Dendritic cell treated with granulocyte-macrophage colony-stimulating factor and Interleukin-4, amounts not matched to agents 40 ng/mL and 50 ng/mL, for 4 days (primary cell): ENCODE data around the gene GTF2IRD1.
"Not testable (repeated sequence)": the region's sequence is repeated elsewhere in the genome, so short reads cannot be mapped to it uniquely, and the experiment has no call there.

Experiments
- H3K27ac Mint-ChIP-seq: one replicate; pipeline ENCODE4 v1.8.0; 2022; ENCODE audit warnings: mild to moderate bottlenecking, mixed read lengths
- H3K27me3 Mint-ChIP-seq: one replicate; pipeline ENCODE4 v1.8.0; 2022; ENCODE audit warnings: mild to moderate bottlenecking, mixed read lengths
- H3K36me3 Mint-ChIP-seq: one replicate; pipeline ENCODE4 v1.8.0; 2022; ENCODE audit warnings: low read depth, mixed read lengths
- H3K4me1 Mint-ChIP-seq: one replicate; pipeline ENCODE4 v1.8.0; 2022; ENCODE audit warnings: low read depth, mixed read lengths
- H3K4me3 Mint-ChIP-seq: one replicate; pipeline ENCODE4 v1.8.0; 2022; ENCODE audit warnings: mild to moderate bottlenecking, moderate library complexity, mixed read lengths
- H3K9me3 Mint-ChIP-seq: one replicate; pipeline ENCODE4 v1.8.0; 2022; ENCODE audit warnings: mixed read lengths
- intact Hi-C: fragments of 100-400 bp; cut with micrococcal nuclease; formaldehyde crosslinking; loops from one replicate; pipeline ENCODE4 v1.15.0; 2022

The GTF2IRD1 gene

GRCh38 chr7:74417419-74417971 is 36.2 kb upstream of the GTF2IRD1 start:
- Mint-ChIP-seq H3K36me3 (no peaks in the 10 kb centered on the region), H3K27ac (no peak overlapping the region), H3K4me1 (no peaks in the 10 kb centered on the region), H3K9me3 (no peaks in the 10 kb centered on the region), H3K27me3 (peaks cover 1% of the 10 kb centered on the region), H3K4me3 (no peak overlapping the region)
- intact Hi-C loops: loop anchor here (1.0 to 5.0 kb wide), 3 partner anchors 127 to 630 kb away; no protein-coding TSS in a partner anchor

GRCh38 chr7:74418076-74418475 is 35.6 kb upstream of the GTF2IRD1 start:
- H3K27me3 Mint-ChIP-seq: peaks cover 1% of the 10 kb centered on the region
- intact Hi-C loops: loop anchor here (5.0 kb wide), 1 partner anchor 629 kb away; no protein-coding TSS in a partner anchor
- no peaks in the 10 kb centered on the region for H3K36me3 Mint-ChIP-seq
- H3K27ac Mint-ChIP-seq: no peak overlapping the region
- no peak overlapping the region for H3K4me3 Mint-ChIP-seq
- H3K9me3 Mint-ChIP-seq: no peaks in the 10 kb centered on the region
- no peaks in the 10 kb centered on the region for H3K4me1 Mint-ChIP-seq

DNA sequence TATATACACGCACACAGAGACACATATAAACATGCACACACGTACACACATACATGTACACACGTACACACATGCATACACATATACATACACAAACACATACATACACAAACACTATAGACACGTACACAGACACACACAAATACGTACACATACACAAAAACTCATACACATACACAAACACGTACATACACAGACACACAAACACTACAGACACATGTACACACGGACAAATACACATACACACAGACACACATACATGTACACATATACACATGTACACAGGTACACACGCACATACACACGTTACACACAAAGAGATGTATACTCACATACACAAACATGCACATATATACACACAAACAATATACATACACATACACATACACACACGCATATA is 35.2 kb upstream of the GTF2IRD1 start:
- intact Hi-C loops: loop anchor here (5.0 kb wide), 1 partner anchor 629 kb away; no protein-coding TSS in a partner anchor
- Mint-ChIP-seq H3K36me3 (no peaks in the 10 kb centered on the region), H3K27me3 (peaks cover 1% of the 10 kb centered on the region), H3K9me3 (no peaks in the 10 kb centered on the region), H3K4me3 (no peak overlapping the region), H3K4me1 (no peaks in the 10 kb centered on the region), H3K27ac (no peak overlapping the region)

DNA sequence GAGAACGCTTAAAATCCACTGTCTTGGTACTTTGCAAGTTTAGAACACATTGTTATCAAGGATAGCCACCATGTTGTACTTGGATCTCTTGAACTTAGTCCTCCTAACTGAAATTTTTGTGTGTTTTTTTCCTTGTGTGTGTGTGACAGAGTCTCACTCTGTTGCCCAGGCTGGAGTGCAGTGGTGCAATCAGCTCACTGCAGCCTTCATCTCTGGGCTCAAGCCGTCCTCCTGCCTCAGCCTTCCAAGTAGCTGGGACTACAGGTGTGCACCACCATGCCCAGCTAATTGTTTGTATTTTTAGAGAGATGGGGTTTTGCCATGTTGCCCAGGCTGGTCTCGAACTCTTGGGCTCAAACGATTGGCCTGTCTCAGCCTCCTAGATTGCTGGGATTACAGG is 34.5 kb upstream of the GTF2IRD1 start:
- intact Hi-C loops: loop anchor here (5.0 kb wide), 1 partner anchor 628 kb away; no protein-coding TSS in a partner anchor
- H3K9me3 Mint-ChIP-seq, H3K4me3 Mint-ChIP-seq, H3K36me3 Mint-ChIP-seq, H3K27ac Mint-ChIP-seq, H3K4me1 Mint-ChIP-seq, H3K27me3 Mint-ChIP-seq: not testable (repeated sequence)

GRCh38 chr7:74420006-74420405 is 33.7 kb upstream of the GTF2IRD1 start:
- Mint-ChIP-seq H3K36me3 (no peaks in the 10 kb centered on the region), H3K4me3 (no peak overlapping the region), H3K4me1 (no peaks in the 10 kb centered on the region), H3K27ac (peak overlapping the region; percentile 2), H3K9me3 (no peaks in the 10 kb centered on the region), H3K27me3 (peaks cover 2% of the 10 kb centered on the region)
- intact Hi-C loops: no loop called here

DNA sequence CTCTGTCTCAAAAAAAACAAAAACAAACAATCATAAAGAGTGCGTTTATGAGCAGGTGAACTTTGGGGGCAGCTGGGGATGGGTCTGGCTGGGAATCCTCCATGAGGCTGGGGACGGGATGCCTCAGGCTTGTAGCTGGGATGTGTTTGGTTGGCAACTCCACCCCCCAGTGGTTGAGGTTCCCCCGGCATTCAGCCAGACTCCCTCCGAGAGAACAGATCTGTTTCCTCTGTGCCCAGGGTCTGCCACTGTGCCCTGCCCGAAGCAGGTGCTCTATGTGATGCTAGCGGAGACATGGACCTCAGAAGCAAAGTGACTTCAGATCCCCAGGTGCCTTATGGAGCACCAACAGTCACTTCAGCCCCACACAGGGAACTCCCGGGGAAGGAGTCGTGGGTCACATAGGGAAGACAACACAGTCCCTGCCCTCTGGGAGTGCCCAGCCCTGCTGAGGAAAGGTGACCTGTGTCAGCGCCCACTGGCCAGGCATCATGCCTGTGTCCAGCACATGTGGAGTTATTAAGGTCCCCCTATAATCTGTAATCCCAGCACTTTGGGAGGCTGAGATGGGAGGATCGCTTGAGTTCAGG is 29.3 kb upstream of the GTF2IRD1 start:
- Mint-ChIP-seq H3K27me3 (peaks cover 3% of the 10 kb centered on the region), H3K4me3 (no peak overlapping the region), H3K4me1 (no peaks in the 10 kb centered on the region), H3K9me3 (no peaks in the 10 kb centered on the region), H3K27ac (no peak overlapping the region), H3K36me3 (no peaks in the 10 kb centered on the region)
- intact Hi-C loops: no loop called here

GRCh38 chr7:74428023-74428422 is 25.7 kb upstream of the GTF2IRD1 start:
- peaks cover 2% of the 10 kb centered on the region for H3K27me3 Mint-ChIP-seq
- no peak overlapping the region for H3K4me3 Mint-ChIP-seq
- intact Hi-C loops: no loop called here
- H3K4me1 Mint-ChIP-seq: no peaks in the 10 kb centered on the region
- no peaks in the 10 kb centered on the region for H3K9me3 Mint-ChIP-seq
- H3K36me3 Mint-ChIP-seq: no peaks in the 10 kb centered on the region
- H3K27ac Mint-ChIP-seq: no peak overlapping the region

GRCh38 chr7:74429153-74429747 is 24.5 kb upstream of the GTF2IRD1 start:
- no peak overlapping the region for H3K27ac Mint-ChIP-seq
- no peaks in the 10 kb centered on the region for H3K9me3 Mint-ChIP-seq
- no peaks in the 10 kb centered on the region for H3K4me1 Mint-ChIP-seq
- H3K4me3 Mint-ChIP-seq: no peak overlapping the region
- intact Hi-C loops: no loop called here
- peaks cover 2% of the 10 kb centered on the region for H3K27me3 Mint-ChIP-seq
- no peaks in the 10 kb centered on the region for H3K36me3 Mint-ChIP-seq

- H3K27me3 Mint-ChIP-seq, H3K36me3 Mint-ChIP-seq, H3K4me3 Mint-ChIP-seq, H3K9me3 Mint-ChIP-seq, intact Hi-C loops, H3K27ac Mint-ChIP-seq, H3K4me1 Mint-ChIP-seq: not testable (repeated sequence)
These were observed 23.3 kb upstream of the GTF2IRD1 start for GRCh38 chr7:74430409-74430808.

DNA sequence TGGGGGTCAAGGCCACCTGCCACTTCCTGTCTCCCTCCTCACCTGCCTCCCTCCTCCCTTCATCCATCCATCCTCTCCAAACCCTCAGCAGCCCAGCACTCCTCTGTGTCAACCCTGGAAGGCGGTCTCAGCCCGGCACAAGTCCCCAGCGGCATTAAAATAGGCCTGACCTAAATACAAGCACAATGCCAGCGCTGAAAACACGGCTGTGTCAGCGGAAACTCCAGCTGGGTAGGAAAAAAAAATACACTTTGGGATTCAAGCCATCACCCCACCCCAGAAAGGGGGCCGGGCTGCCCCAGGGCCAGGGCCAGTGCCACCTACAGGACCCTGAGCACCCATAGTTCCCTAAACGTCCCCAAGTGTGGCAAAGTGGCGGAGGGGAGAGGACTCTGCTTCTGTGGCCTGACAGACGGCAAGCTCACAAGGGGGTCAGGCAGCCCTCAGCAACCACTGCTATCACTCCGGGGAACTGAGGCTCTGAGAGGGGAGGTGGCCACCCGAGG is 22.7 kb upstream of the GTF2IRD1 start:
- Mint-ChIP-seq H3K27me3 (no peaks in the 10 kb centered on the region), H3K4me1 (no peaks in the 10 kb centered on the region), H3K36me3 (no peaks in the 10 kb centered on the region), H3K4me3 (no peak overlapping the region), H3K9me3 (no peaks in the 10 kb centered on the region), H3K27ac (no peak overlapping the region)
- intact Hi-C loops: no loop called here

DNA sequence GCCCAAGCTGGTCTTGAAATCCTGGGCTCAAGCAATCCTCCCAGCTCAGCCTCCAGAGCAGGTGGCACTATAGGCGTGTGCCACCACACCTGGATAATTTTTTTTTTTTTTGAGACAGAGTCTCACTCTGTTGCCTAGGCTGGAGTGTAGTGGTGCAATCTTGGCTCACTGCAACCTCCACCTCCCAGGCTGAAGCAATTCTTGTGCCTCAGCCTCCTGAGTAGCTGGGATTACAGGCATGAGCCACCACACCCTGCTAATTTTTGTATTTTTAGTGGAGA is 16.5 kb upstream of the GTF2IRD1 start:
- intact Hi-C loops, H3K4me3 Mint-ChIP-seq, H3K27ac Mint-ChIP-seq, H3K27me3 Mint-ChIP-seq, H3K36me3 Mint-ChIP-seq, H3K4me1 Mint-ChIP-seq: not testable (repeated sequence)
- H3K9me3 Mint-ChIP-seq: peaks cover 12% of the 10 kb centered on the region

DNA sequence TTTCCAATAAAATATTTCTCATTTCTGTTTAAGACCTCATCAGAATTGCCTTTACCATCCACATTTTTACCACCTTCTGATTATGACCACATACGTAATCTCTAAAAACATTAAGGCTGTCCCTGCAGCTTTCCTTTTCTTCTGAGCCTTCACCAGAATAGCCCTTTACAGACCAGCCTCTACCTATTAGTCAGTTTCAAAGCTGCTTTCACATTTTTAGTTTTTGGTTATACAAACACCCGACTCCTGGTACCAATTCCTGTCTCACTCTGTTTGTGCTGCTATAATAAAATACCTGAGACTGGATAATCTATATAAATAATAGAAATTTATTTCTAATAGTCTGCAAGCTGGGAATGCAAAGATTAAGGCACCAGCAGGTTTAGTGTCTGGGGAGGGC is 15.4 kb upstream of the GTF2IRD1 start:
- intact Hi-C loops: no loop called here
- no peaks in the 10 kb centered on the region for H3K4me1 Mint-ChIP-seq
- no peak overlapping the region for H3K27ac Mint-ChIP-seq
- peaks cover 8% of the 10 kb centered on the region for H3K27me3 Mint-ChIP-seq
- H3K4me3 Mint-ChIP-seq: no peak overlapping the region
- peaks cover 12% of the 10 kb centered on the region for H3K9me3 Mint-ChIP-seq
- no peaks in the 10 kb centered on the region for H3K36me3 Mint-ChIP-seq

DNA sequence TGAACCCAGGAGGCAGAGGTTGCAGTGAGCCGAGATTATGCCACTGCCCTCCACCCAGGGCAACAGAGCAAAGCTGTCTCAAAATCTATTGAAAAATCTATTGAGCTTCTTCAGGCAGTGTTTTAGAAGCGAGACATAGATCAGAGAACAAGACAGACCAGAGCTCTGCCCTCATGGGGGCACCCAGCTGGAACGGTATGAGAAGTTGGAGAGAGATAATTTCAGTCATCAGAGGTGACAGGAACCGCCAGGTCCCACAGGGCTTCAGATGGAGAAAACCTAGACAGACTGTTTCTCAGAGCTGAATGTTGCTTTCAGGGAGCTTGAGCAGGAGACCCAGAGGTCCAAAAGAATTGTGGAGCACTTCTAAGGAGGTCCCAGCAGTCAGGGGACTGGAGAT is 14.2 kb upstream of the GTF2IRD1 start:
- intact Hi-C loops: no loop called here
- Mint-ChIP-seq H3K9me3 (peaks cover 12% of the 10 kb centered on the region), H3K36me3 (no peaks in the 10 kb centered on the region), H3K4me1 (no peaks in the 10 kb centered on the region), H3K27me3 (peaks cover 10% of the 10 kb centered on the region), H3K4me3 (no peak overlapping the region), H3K27ac (no peak overlapping the region)

DNA sequence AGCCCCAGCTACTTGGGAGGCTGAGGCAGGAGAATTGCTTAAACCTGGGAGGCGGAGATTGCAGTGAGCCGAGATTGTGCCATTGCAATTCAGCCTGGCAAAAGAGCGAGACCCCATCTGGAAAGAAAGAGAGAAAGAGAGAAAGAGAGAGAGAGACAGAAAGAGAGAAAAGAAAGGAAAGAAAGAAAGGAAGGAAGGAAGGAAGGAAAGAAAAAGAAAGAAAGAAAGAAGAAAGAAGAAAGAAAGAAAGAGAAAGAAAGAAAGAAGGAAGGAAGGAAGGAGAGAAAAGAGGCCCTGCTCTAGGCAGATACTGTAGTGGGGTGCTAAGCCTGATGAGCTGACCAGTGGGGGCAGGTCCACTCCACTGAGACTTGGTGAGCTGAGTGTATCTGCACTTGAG is 13.6 kb upstream of the GTF2IRD1 start:
- peaks cover 12% of the 10 kb centered on the region for H3K9me3 Mint-ChIP-seq
- H3K4me3 Mint-ChIP-seq, H3K36me3 Mint-ChIP-seq, H3K27ac Mint-ChIP-seq, H3K4me1 Mint-ChIP-seq, intact Hi-C loops: not testable (repeated sequence)
- peaks cover 10% of the 10 kb centered on the region for H3K27me3 Mint-ChIP-seq

GRCh38 chr7:74441801-74442200 is 11.9 kb upstream of the GTF2IRD1 start:
- intact Hi-C loops: no loop called here
- H3K27me3 Mint-ChIP-seq: peaks cover 10% of the 10 kb centered on the region

More at GRCh38 chr7:74441801-74442200, 11.9 kb upstream of the GTF2IRD1 start:
- H3K4me3 Mint-ChIP-seq: no peak overlapping the region
- H3K9me3 Mint-ChIP-seq: peaks cover 12% of the 10 kb centered on the region
- H3K4me1 Mint-ChIP-seq: no peaks in the 10 kb centered on the region
- H3K27ac Mint-ChIP-seq: no peak overlapping the region
- no peaks in the 10 kb centered on the region for H3K36me3 Mint-ChIP-seq
